ELR (cell line): ENCODE results near the gene AQP1.

Experiments used
- DNase-seq: peaks from one replicate; pipeline ENCODE4 v3.0.0-alpha.2; 2015; ENCODE audit warnings: low read depth

The AQP1 gene

DNA sequence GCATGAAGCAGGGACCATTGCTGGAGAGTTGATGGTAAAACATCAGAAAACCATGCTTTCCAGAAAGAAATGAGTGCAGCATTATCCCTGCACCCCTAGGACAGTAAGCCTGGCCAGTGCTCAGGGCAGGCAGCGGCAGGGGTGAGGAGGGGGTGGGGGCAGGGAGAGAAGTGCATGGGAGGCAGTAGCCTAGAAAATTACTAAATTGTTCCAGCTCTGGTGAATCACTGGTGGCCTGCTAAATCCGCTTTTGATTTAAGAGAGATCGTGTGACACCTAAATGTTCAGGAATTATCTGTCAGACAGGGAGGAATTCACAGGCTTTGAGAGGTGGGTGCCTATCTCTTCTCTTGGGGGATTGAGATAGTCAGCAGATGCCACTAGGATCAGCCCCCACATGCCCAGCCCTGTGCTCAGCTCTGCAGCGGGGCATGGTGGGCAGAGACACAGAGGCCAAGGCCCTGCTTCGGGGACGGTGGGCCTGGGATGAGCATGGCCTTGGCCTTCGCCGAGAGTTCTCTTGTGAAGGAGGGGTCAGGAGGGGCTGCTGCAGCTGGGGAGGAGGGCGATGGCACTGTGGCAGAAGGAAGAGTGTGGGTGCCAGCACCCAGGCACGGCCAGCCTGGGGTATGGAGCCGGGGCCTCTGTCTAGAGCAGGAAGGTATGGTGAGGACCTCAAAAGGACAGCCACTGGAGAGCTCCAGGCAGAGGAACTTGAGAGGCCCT, 5.0 kb upstream of the AQP1 start:
- peak; percentile 31 for DNase-seq

DNA sequence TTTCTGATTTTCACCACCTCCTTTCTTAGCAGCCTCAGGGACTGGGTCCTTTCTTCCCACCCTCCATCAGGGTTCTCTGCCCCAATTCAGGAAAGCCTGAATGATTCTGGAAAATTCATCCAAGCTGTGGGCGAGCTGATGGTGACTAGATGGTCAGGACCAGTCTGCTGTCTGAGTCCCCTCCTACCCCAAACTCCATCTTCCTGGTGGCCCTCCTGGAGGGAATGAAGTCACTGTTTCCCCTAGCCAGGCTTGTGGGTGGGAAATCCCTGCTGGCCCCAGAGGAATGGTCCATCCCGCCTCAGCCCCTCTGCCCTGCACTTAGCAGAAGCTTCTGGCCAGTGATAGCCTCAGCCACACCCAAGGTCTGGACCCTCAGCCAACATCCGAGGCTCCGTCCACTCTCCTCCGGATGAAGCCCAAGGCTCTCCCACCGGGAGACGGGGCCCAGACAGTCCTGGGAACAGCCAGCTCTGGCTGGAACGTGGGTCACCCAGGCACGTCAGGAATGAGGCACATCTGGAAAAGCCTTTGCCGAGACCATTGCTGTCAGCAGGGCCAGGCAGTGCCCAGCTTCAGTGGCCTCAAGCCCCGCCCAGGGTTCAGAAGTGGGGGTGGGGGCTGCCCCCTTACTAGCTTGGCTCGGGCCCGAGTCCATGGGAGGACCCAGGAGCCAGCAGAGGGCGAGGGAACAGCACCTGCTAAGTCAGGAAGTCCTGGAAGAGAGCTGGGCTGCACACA, 4.0 kb upstream of the AQP1 start:
- DNase-seq = no peak

DNA sequence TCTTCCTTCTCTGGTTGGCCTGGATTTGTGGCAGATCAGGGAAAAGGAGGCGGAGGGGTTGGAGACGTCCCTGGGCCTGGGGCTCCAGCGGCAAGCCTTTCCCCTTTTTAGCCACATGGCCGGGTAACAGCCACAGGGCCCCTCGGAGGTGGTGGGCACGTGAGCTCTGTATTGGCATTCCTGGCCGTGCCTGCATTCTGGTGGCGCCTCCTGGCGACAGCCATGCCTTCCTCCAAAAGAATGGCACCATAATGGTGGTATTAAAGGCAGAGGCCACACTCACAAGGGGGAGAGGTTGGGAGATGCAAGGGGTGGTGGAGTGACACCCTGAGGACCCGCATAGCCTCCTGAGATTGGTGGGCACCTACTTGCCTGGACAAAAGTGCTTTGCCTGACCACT, 3.0 kb upstream of the AQP1 start:
- DNase-seq = no peak

DNA sequence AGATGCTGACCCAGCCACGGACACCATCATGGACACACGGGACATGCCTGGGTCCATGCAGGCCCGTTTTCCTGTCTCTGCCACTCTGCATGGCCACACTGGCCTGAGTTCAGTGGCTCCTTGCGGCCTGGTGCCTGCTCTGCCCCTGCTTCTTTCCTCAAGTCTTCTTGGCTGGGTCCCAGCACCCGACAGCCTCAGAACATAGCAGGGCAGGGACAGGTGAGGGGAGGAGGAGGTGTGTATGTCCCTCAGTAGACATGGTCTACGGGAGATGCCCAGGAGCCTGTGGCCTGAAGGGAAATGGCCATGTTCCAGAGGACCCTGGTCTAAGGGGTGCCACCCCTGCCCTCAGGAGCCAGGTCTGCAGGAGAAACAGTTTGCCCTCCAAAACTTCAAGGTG, 2.2 kb upstream of the AQP1 start:
- no peak for DNase-seq

DNA sequence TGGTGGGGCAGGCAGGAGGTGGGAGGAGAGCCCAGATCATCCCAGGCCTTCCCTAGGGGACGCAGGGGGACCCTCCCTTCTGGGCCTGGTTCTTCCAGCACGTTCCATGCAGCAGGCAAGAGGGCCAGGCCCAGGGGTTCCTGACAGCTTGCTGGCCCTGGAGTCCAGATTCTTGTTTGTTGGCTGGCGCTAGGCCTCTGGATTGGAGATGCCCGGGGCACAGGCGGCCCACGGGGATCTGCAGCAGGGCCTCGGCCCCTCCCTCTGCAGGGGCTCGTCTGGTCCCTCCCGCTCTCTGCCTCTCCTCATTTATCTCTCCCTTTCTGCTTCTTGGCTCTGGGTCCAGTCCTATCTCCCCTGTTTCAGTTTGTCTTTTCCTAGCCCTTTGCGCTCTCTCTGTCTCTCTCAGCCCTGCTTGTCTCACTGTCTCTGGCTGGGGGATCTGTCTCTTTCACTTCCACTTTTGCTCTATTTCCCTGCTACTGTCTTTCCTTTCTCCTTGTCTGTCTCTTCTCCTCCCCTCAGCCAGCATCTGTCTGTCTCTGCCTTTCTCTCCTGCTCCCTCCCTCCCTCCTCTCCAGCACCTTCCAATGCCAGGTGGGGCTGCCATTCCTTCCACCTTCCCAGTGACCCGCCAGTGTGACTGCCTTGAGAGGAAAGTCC, 1.1 kb upstream of the AQP1 start:
- no peak for DNase-seq

DNA sequence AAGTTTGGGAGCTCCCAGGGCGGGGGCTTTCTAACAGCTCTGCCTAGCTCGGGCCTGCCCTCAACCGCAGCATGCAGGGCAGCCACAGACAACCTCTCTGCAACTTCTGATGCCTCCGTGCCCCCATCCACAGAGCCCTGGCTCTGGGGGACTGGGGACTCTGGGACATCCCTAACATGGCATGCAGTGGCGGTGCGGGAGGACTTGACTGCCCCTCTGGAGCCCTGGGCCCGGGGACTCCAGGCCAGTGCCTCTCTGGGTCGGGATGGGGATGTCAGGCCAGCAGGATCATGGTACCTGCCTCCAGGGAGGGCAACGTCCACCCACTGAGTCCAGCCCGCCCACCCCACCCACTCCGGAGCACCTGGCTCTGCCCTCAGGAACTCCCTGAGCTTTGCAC, 520 bp upstream of the AQP1 start:
- DNase-seq = no peak

DNA sequence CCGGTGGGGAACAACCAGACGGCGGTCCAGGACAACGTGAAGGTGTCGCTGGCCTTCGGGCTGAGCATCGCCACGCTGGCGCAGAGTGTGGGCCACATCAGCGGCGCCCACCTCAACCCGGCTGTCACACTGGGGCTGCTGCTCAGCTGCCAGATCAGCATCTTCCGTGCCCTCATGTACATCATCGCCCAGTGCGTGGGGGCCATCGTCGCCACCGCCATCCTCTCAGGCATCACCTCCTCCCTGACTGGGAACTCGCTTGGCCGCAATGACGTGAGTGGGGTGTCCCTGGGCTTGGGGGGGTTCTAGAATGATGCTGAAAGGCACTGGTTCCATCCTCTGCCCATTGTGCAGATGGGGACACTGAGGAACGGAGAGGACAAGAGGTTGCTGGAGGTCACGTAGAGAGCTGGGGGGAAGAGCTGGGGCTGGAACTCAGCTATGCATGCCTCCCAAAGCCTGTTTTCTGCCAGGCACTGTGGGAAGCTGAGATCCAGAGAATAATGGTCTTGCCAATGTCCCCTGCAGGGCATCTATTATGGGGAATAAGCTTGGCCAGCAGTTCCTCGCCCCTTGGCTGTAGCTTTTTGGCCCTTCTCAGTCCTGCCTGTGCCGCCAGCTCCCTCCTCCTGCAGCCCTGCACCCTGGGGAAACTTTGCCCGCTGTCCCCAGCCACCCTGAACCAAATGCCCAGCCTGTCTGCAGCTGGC, 523 bp downstream of the AQP1 start:
- DNase-seq = no peak

DNA sequence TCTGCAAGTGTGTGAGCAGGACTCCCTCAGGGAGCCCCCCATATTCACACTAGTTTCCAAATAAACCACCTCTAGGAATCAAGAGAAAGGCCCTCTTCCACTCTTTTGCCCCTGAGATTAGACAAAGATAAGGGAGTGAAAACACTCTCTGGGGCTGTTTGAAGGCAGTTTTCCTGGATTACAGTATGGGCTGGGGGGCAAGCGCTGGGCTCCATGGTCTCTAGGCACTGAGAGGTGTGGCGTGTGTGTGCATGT, 1.0 kb downstream of the AQP1 start:
- DNase-seq = no peak

DNA sequence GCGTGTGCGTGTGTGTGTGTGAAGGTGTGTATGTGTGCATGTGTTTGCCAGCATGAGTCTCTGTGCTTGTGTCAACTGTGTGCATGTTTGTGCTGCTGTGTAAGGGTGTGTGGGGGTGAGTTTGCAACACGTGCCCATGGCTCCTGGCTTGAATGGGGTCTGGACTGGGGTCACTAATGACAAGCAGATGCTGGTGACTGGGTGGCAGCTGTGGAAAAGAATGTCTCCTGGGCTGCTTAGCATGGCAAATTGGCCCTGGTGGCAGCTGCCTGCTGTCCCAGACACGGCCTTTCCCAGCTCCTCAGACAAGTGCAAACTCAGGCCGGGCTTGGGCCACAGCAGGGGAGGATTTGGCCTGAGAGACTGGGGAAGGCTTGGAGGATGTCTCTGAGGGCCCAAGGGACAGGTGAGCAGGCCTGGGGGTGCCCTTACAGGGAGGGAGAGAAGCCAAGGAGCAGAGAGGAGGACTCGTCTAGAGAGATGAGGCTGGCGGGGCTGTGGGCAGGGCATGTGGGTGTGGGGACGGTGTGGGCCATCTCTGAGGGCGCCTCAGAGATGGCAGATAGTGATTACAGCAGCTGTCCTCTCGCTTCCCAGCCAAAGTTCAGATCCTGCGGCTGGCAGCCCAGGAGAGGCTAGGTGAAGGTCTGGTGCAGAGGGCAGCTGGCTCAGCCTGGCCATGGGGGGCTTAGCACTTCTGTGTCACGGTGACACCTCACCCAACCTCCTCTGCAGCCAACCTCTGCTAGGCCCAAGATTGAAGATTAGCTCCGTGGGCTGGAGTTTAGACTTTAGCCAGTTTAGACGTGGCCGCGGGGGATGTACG, 1.5 kb downstream of the AQP1 start:
- no peak for DNase-seq

DNA sequence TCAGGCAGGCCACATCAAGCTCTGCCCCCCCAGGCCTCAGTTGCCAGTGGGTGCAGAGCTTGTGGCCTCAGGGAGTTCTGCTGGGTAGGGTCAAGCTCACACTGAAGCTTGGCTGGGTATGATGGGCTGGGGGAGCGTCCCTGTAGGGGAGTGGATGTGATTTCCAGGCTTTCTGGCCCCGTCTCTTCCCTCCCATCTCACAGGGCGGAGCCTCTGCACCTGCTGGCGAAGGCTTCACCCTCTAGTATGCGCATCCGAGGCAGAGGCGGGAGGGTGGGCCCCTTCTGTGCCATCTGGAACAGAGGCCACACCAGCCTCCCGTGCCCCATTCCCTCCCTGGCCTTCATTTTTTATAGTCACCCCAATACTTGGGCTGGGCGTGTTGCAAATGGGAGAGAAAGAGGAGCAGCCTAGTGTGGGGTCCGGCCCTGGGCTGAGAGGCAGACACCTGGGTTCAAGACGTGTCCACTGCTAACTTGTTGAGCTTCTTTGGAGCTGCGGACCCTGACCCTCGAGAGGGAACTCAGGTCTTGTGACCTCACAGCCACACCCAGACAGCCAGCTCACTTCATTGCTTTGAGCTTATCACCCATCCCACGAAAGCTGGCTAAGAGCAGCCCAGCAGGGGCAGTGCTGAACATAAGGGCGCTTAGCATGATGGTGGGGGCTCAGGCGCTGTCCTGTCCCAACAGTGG, 2.3 kb downstream of the AQP1 start:
- no peak for DNase-seq

DNA sequence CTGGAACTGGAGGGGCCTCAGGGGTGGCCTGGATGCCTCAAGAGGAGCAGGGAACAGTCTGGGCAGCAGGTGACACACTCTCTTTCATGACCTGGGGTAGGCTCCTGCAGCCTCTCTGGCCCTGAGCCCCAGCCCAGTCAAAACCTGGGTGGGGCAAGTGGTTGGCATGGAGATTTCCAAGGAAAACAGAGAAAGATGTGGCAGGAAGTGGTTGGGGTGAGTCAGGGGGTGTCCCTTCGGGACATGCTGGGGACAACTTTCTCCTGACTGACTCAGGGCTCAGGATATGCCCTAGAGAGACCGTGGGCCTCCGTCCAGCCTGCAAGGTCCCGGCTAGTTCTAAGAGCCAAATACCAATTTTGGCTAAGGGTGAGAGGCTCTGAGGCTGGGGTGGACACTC, 2.9 kb downstream of the AQP1 start:
- peak; percentile 87 for DNase-seq

DNA sequence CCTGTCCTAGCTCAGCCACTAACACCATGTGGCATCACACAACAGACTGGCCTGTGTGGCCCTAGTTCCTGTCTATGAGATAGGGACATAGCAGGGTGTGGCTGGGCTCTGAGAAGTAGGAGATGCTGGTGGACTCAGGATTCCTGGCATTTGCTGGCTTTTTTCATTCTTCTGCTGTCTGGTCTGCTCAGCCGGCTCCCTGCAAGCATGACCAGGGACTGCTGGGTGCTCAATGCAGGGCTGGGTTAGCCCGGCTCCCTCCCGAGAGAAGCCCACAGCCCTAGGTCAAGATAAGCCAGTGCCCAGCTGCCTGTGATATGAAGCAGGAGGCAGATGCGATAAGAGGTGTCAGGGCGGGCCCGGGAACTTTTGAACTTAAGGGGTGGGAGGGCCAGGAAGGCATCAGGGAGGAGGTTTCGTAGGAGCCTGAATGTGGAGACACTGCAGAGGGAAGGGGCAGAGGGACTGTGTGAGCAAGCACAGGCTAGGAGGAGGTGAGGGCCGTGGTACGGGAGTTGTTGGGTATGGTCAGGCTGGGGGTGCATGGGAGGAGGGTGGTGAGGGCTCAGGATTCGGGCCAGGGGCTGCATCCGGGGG, 3.5 kb downstream of the AQP1 start:
- peak; percentile 45 for DNase-seq

DNA sequence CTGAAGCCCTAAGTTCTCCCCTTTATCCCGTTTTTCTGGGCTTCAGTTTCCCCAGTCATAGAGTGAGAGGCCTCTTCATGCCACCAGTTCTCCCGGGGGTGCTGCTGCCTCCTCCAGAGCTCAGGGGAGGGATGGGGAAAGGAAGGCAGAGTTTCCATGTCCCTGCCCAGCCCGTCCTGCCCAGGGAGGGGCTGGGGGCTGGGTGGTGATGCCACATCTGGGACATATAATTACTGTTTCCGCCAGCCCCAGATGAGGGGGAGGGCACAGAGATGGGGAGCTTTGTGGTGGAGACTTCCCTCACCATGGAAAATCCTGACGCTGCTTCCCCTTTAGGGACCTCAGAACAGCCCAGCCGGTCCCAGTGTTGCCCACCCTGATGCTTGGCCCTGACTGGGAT, 4.1 kb downstream of the AQP1 start:
- no peak for DNase-seq

DNA sequence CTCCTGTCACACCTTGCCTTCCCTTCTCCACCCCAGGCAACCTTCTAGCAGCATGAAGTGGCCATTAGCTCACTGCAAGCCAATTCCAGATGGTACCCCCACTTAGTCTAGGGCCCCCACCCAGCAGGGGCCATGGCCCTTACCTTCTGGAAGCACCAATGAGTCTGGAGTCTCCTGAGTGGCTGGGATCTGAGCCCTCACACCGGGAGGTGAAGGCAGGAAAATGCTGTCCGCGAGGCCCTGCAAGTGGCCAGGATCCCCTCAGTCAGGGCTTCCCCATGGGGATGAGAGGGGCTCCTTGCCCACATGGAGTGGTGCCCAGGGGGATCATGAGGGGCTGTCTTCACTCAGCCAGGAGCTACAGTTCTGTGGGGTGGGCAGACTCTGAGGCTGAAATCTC, 4.6 kb downstream of the AQP1 start:
- no peak for DNase-seq

DNA sequence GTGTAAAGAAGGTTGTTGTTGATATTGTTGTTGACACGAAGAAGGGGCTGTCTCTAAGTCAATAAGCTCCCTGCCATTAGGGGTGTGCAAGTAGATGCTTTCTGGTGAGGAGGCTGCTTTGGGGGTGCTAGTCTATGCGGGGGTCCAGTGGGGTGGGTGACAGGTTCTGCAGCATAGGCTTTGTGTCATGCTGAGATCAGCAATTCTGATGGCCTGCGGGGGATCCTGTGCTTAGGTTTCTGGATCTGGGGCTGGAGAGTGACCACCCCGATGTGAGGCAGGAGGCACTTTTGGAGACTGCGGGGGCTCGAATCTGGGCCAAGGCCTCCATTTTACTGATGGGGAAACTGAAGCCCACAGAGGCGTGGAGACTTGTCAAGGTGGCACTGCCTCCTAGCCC, 5.1 kb downstream of the AQP1 start:
- DNase-seq = no peak

DNA sequence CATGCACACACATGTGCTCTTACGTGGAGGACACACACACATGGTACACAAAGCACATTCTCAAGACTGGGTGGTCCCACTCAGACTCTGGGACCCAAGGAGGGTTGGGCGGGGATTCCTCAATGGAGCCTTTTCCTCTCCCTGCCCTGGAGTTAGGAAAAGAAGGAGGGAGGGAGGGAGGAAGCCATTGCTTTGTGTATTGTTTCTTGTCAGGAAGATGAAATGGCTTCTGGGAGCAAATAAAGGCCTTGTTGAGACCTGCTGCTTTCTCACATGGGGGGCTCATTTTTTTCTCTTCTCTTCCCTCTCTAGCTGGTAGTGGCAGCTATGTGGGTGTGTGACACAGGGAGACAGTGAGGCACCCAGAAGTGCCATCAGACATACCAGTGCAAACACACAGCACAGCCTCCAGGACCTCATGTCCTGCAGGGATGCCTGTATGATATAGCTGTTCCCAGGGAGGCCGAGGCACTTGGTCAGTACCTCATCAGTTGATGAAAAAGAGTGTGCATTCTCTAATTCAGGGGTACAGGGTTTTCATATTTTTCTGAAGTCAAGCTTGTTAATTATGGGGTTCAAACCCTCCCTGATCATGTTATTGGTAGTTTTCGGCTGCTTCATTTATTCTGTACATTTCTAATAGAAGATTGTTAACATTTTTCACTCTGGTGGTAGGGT, 5.7 kb downstream of the AQP1 start:
- DNase-seq = no peak

DNA sequence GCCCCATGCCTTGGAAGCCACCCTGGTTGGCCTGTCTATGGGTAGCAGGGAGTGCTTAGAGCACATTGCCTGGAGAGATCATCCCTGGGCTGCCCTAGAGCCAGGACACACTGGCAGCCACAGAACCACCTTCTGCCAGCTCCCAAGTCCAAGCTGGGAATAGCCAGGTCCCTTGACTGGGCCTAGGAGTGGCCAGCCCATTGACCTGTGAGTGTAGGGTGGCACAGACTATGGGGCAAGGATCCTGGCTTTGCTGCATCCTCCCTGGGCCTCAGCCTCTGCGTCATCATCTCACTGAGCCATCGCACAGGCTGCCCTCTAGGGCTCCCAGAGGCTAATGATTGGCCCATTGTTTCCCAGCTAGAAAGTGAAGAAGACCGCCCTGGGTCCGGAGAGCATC, 7.0 kb downstream of the AQP1 start:
- DNase-seq = no peak

DNA sequence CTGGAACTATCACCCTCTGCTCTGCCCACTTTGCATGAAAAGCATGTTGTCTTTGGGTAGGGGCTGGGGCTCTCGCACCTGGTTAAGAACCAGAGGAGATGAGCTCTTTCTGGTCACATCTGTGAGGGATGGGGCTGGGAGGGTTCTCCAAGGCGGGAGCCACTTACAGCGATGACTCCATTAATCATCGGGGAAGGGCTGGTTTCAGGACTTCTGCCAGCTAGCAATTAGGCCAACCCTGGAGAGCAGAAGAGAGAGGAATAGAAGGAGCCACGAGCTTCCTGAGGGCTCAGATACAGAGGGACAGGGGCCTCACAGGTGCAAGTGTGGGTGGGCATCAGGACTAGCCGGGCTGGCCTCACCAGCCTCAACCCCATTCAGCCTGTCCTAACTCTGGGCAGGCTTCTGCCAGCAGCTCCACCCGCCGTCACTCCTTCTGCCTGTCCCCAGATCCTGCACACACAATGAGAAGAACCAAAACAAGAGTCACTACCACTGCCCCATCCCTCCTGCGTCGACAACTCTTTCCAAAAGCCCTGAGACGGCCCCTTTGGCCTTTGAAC, 8.4 kb downstream of the AQP1 start:
- no peak for DNase-seq

DNA sequence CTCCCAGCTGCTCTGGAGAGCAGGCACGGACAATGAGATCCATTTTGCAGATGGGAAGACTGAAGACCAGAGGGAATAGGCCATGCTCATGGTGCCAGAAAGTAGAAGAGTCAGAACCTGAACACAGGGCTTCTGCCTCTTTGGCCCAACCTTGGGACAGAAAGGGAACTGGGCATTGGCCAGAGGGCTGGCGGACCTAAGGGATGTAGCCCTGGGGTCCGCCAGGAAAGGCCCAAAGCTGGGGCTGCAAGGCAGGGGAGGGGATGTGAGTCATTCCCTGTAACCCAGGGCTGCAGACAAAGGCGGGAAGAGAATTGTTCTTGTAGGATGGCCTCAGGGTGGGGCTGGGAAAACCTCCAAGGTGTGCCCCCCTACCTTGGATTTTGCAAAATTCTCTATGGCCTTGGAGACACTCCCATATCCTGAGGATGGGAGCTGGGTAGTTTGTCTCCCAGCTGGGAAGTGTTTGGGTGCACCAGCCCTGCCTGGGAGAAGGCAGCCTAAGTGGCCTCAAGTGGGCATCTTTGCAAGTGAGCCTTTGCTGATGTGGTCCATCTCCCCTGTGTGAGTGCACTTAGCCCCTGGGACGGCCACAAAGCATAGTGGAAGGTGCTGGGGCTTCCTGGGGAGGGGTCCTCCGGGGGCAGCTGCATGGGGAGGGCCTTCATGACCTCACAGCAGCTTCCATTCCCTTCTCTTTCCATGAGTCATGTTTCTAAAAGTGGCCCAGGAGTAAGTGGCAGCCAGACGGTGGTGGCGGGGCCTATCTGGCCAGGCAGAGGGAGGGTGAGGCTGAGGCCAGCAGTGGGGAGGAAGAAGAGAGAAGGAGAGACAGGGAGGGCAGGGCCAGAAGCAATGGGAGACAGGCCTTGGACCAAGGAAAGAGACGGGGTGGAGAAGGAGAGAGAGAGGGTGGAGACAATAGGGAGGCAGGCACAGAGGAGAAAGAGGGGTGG, 9.2 kb downstream of the AQP1 start:
- peak; percentile 42 for DNase-seq
